GM23248 (cell line): ENCODE data around the gene HOXB2.

Source experiments
- EZH2 ChIP-seq: fragments of 200-600 bp; sonication (generic); IDR thresholded peaks from 2 replicates; pipeline ENCODE4 v1.6.1; 2018; ENCODE audit warnings: antibody characterized with exemption, mild to moderate bottlenecking; ENCODE audit not compliant: insufficient read depth, poor library complexity, severe bottlenecking
- EZH2phosphoT487 ChIP-seq: fragments of 200-600 bp; sonication (generic); IDR thresholded peaks from 2 replicates; pipeline ENCODE4 v1.6.1; 2018; ENCODE audit warnings: antibody characterized with exemption, moderate library complexity, mild to moderate bottlenecking, low read depth; ENCODE audit not compliant: insufficient read depth

- TF ChIP-seq EZH2 (no peak), EZH2phosphoT487 (no peak)
Measured at GRCh38 chr17:48551214-48551555, 6.3 kb upstream of the HOXB2 start.
